Mammary epithelial cell (primary cell): Measurements from ENCODE around the gene FFAR1.

ENCODE experiments used
- EZH2 ChIP-seq: IDR thresholded peaks from 2 replicates; pipeline ENCODE4 v1.6.1; 2012; ENCODE audit warnings: low read length, inconsistent platforms, borderline replicate concordance
- TF ChIP-seq, protein P1 (sequence below), 2 donors: IDR thresholded peaks in 1 of 2; conservative IDR thresholded peaks in 1 of 2; 2 replicates each; pipeline ENCODE4 v1.5.1; 2011 to 2012; ENCODE audit warnings: inconsistent platforms in 2 of 2, low read length in 2 of 2, mild to moderate bottlenecking in 2 of 2, control low read depth in 1 of 2, low read depth in 1 of 2; ENCODE audit not compliant: insufficient read depth in 1 of 2; ENCODE audit errors: extremely low read depth in 1 of 2

- TF ChIP-seq, protein P1, sequence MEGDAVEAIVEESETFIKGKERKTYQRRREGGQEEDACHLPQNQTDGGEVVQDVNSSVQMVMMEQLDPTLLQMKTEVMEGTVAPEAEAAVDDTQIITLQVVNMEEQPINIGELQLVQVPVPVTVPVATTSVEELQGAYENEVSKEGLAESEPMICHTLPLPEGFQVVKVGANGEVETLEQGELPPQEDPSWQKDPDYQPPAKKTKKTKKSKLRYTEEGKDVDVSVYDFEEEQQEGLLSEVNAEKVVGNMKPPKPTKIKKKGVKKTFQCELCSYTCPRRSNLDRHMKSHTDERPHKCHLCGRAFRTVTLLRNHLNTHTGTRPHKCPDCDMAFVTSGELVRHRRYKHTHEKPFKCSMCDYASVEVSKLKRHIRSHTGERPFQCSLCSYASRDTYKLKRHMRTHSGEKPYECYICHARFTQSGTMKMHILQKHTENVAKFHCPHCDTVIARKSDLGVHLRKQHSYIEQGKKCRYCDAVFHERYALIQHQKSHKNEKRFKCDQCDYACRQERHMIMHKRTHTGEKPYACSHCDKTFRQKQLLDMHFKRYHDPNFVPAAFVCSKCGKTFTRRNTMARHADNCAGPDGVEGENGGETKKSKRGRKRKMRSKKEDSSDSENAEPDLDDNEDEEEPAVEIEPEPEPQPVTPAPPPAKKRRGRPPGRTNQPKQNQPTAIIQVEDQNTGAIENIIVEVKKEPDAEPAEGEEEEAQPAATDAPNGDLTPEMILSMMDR (conservative IDR thresholded peaks at IDR 0.05 in 1 of 2, IDR thresholded peaks at IDR 0.05 in 1 of 2; ENCODE audit: extremely low read depth in 1 of 2, insufficient read depth in 1 of 2, low read depth in 1 of 2, low read length in 2 of 2) = no peak
- no peak for TF ChIP-seq EZH2
Measured at GRCh38 chr19:35297922-35298321, 49.8 kb upstream of the FFAR1 start.
